Neural cell (in vitro differentiated cells): Measurements from ENCODE around the gene EIF2B1.

Source experiments
- CTCF ChIP-seq: fragments of 450-650 bp; IDR thresholded peaks from 2 replicates; pipeline ENCODE4 v1.5.1; 2014; ENCODE audit warnings: antibody characterized with exemption, mild to moderate bottlenecking, moderate library complexity; ENCODE audit not compliant: poor library complexity, severe bottlenecking
- EZH2 ChIP-seq: fragments of 200-600, 300-800 bp; shearing (Covaris generic), sonication (generic); IDR thresholded peaks from 2 replicates; pipeline ENCODE4 v1.6.1; 2014; ENCODE audit warnings: antibody characterized with exemption, low read length, borderline replicate concordance, mild to moderate bottlenecking; ENCODE audit not compliant: insufficient read depth, poor library complexity, severe bottlenecking

GRCh38 chr12:123655420-123655819 is 21.9 kb upstream of the EIF2B1 start:
- no peak for TF ChIP-seq CTCF
- TF ChIP-seq EZH2 = no peak
